HEK293 (cell line): ENCODE results near the gene IRX2.

ENCODE experiments used
- CTCF ChIA-PET: fragments of 350-600 bp; formaldehyde crosslinking; extraction: SDS; loops from one replicate; lab custom pipeline; 2021; ENCODE audit warnings: antibody characterized with exemption; lab: Yijun Ruan, JAX
- POLR2A ChIA-PET: fragments of 300-600 bp; formaldehyde crosslinking; extraction: SDS; loops from one replicate; lab custom pipeline; 2020; ENCODE audit warnings: antibody characterized with exemption, inconsistent platforms; lab: Yijun Ruan, JAX
- H3K27ac ChIP-seq: fragments of 200-500 bp; sonication (Bioruptor generic); 2 replicates; pipeline ENCODE4 v1.5.1; 2014; ENCODE audit warnings: low read depth, low read length, control low read depth, inconsistent platforms; ENCODE audit errors: extremely low read depth
- H3K36me3 ChIP-seq, 2 experiments: fragments of 200-500 bp in 1 of 2; sonication (Bioruptor generic) in 1 of 2; 1 replicate in 1 of 2; 2 replicates in 1 of 2; pipeline ENCODE4 v1.5.1; 2014 to 2017; ENCODE audit warnings: inconsistent platforms in 2 of 2, low read length in 2 of 2; ENCODE audit not compliant: control insufficient read depth in 2 of 2, insufficient read depth in 1 of 2
- H3K4me1 ChIP-seq: fragments of 200-500 bp; sonication (Bioruptor generic); 2 replicates; pipeline ENCODE4 v1.5.1; 2014; ENCODE audit warnings: mild to moderate bottlenecking, low read length, inconsistent platforms; ENCODE audit not compliant: control insufficient read depth, insufficient read depth
- H3K4me3 ChIP-seq: 2 replicates; pipeline ENCODE4 v1.5.1; 2011; ENCODE audit warnings: low read depth, mild to moderate bottlenecking, control low read depth, low read length, moderate library complexity
- H3K9me3 ChIP-seq: fragments of 200-500 bp; sonication (Bioruptor generic); 2 replicates; pipeline ENCODE4 v1.5.1; 2014; ENCODE audit warnings: low read depth, low read length, inconsistent platforms; ENCODE audit not compliant: control insufficient read depth, insufficient read depth
- GLIS2 ChIP-seq: fragments of 450-650 bp; formaldehyde crosslinking; IDR thresholded peaks from 2 replicates; pipeline ENCODE4 v1.5.1; 2016; ENCODE audit warnings: missing biosample characterization, missing genetic modification characterization
- HIC1 ChIP-seq: fragments of 450-650 bp; formaldehyde crosslinking; IDR thresholded peaks from 2 replicates; pipeline ENCODE4 v1.5.1; 2016; ENCODE audit warnings: missing biosample characterization, missing genetic modification characterization
- KLF16 ChIP-seq: fragments of 450-650 bp; formaldehyde crosslinking; IDR thresholded peaks from 2 replicates; pipeline ENCODE4 v1.5.1; 2017; ENCODE audit warnings: missing biosample characterization, missing genetic modification characterization
- PRDM6 ChIP-seq: fragments of 450-650 bp; formaldehyde crosslinking; IDR thresholded peaks from 2 replicates; pipeline ENCODE4 v1.5.1; 2017; ENCODE audit warnings: missing biosample characterization, missing genetic modification characterization
- SALL2 ChIP-seq: fragments of 450-650 bp; formaldehyde crosslinking; IDR thresholded peaks from 2 replicates; pipeline ENCODE4 v1.5.0; 2017; ENCODE audit warnings: missing biosample characterization, mild to moderate bottlenecking, missing genetic modification characterization, borderline replicate concordance
- SP2 ChIP-seq: fragments of 450-650 bp; formaldehyde crosslinking; IDR thresholded peaks from 2 replicates; pipeline ENCODE4 v1.5.1; 2016; ENCODE audit warnings: missing biosample characterization, missing genetic modification characterization
- SP3 ChIP-seq: fragments of 450-650 bp; formaldehyde crosslinking; IDR thresholded peaks from 2 replicates; pipeline ENCODE4 v1.5.1; 2016; ENCODE audit warnings: missing biosample characterization, missing genetic modification characterization
- SP7 ChIP-seq: fragments of 450-650 bp; formaldehyde crosslinking; IDR thresholded peaks from 2 replicates; pipeline ENCODE4 v1.5.1; 2016; ENCODE audit warnings: missing biosample characterization, missing genetic modification characterization
- ZFP37 ChIP-seq: fragments of 450-650 bp; formaldehyde crosslinking; IDR thresholded peaks from 2 replicates; pipeline ENCODE4 v1.5.1; 2016; ENCODE audit warnings: missing biosample characterization, missing genetic modification characterization
- ZNF2 ChIP-seq: fragments of 450-650 bp; formaldehyde crosslinking; IDR thresholded peaks from 2 replicates; pipeline ENCODE4 v1.5.1; 2016; ENCODE audit warnings: missing biosample characterization, missing genetic modification characterization
- ZNF292 ChIP-seq: fragments of 450-650 bp; formaldehyde crosslinking; IDR thresholded peaks from 2 replicates; pipeline ENCODE4 v1.5.1; 2016; ENCODE audit warnings: low read depth, missing biosample characterization, missing genetic modification characterization, borderline replicate concordance
- ZNF302 ChIP-seq: fragments of 450-650 bp; formaldehyde crosslinking; IDR thresholded peaks from 2 replicates; pipeline ENCODE4 v1.5.1; 2016; ENCODE audit warnings: missing biosample characterization, missing genetic modification characterization, low read depth
- ZNF398 ChIP-seq: fragments of 450-650 bp; formaldehyde crosslinking; IDR thresholded peaks from 2 replicates; pipeline ENCODE4 v1.5.1; 2017; ENCODE audit warnings: missing biosample characterization, missing genetic modification characterization
- ZNF423 ChIP-seq: fragments of 450-650 bp; formaldehyde crosslinking; IDR thresholded peaks from 2 replicates; pipeline ENCODE4 v1.5.1; 2016; ENCODE audit warnings: missing biosample characterization, missing genetic modification characterization
- ZNF514 ChIP-seq: fragments of 450-650 bp; formaldehyde crosslinking; IDR thresholded peaks from 2 replicates; pipeline ENCODE4 v1.5.1; 2016; ENCODE audit warnings: missing biosample characterization, missing genetic modification characterization
- ZNF529 ChIP-seq: fragments of 450-650 bp; formaldehyde crosslinking; IDR thresholded peaks from 2 replicates; pipeline ENCODE4 v1.5.1; 2017; ENCODE audit warnings: missing genetic modification characterization, missing biosample characterization; ENCODE audit not compliant: insufficient replicate concordance
- ZNF561 ChIP-seq: fragments of 450-650 bp; IDR thresholded peaks from 2 replicates; pipeline ENCODE4 v1.5.1; 2018; ENCODE audit warnings: missing biosample characterization, missing genetic modification characterization, borderline replicate concordance
- ZNF610 ChIP-seq: fragments of 450-650 bp; formaldehyde crosslinking; IDR thresholded peaks from 2 replicates; pipeline ENCODE4 v1.5.1; 2016; ENCODE audit warnings: missing biosample characterization, missing genetic modification characterization, borderline replicate concordance
- ZNF623 ChIP-seq: fragments of 450-650 bp; formaldehyde crosslinking; IDR thresholded peaks from 2 replicates; pipeline ENCODE4 v1.5.1; 2016; ENCODE audit warnings: missing biosample characterization, missing genetic modification characterization
- ZNF639 ChIP-seq: fragments of 450-650 bp; formaldehyde crosslinking; IDR thresholded peaks from 2 replicates; pipeline ENCODE4 v1.5.1; 2016; ENCODE audit warnings: missing biosample characterization, missing genetic modification characterization
- ZNF654 ChIP-seq: fragments of 450-650 bp; formaldehyde crosslinking; IDR thresholded peaks from 2 replicates; pipeline ENCODE4 v1.5.1; 2016; ENCODE audit warnings: low read depth, missing biosample characterization, missing genetic modification characterization
- ZNF677 ChIP-seq: fragments of 450-650 bp; IDR thresholded peaks from 2 replicates; pipeline ENCODE4 v1.5.0; 2018; ENCODE audit warnings: missing biosample characterization, mild to moderate bottlenecking, missing genetic modification characterization, moderate library complexity
- ZNF76 ChIP-seq: fragments of 450-650 bp; formaldehyde crosslinking; IDR thresholded peaks from 2 replicates; pipeline ENCODE4; 2016; ENCODE audit warnings: low read depth, missing biosample characterization, missing genetic modification characterization, borderline replicate concordance
- ZNF792 ChIP-seq: fragments of 450-650 bp; formaldehyde crosslinking; IDR thresholded peaks from 2 replicates; pipeline ENCODE4 v1.5.1; 2016; ENCODE audit warnings: missing biosample characterization, missing genetic modification characterization
- ZNF837 ChIP-seq: fragments of 450-650 bp; formaldehyde crosslinking; IDR thresholded peaks from 2 replicates; pipeline ENCODE4 v1.5.1; 2016; ENCODE audit warnings: missing biosample characterization, missing genetic modification characterization
- ZXDB ChIP-seq: fragments of 450-650 bp; formaldehyde crosslinking; IDR thresholded peaks from 2 replicates; pipeline ENCODE4 v1.5.1; 2016; ENCODE audit warnings: missing biosample characterization, missing genetic modification characterization

The IRX2 gene

GRCh38 chr5:2700876-2701275 lies 50.6 kb downstream of the IRX2 start (continued):
- TF ChIP-seq SP2 (no peak), HIC1 (tag by site-specific recombination) (no peak), ZNF398 (no peak), KLF16 (tag by site-specific recombination) (no peak), ZNF423 (tag by site-specific recombination) (no peak), PRDM6 (no peak), ZXDB (tag by site-specific recombination) (no peak)
- TF ChIP-seq, all 188 proteins: peak for 0

- Histone ChIP-seq H3K27ac (no peak overlapping the region), H3K4me3 (no peak overlapping the region), H3K36me3 (no peaks in the 10 kb centered on the region), H3K4me1 (no peaks in the 10 kb centered on the region), H3K9me3 (no peaks in the 10 kb centered on the region)
- ChIA-PET CTCF (no interaction called here), POLR2A (no interaction called here)
- TF ChIP-seq ZNF837 (tag by site-specific recombination) (no peak), ZNF654 (tag by site-specific recombination) (no peak), ZNF2 (tag by site-specific recombination) (no peak), ZNF302 (tag by site-specific recombination) (no peak), ZNF76 (tag by site-specific recombination) (no peak), ZNF561 (tag by site-specific recombination) (no peak), SP3 (tag by site-specific recombination) (no peak), GLIS2 (tag by site-specific recombination) (no peak), ZNF623 (tag by site-specific recombination) (no peak), ZNF610 (tag by site-specific recombination) (no peak), ZNF792 (tag by site-specific recombination) (no peak), ZNF514 (tag by site-specific recombination) (no peak), ZNF529 (no peak), ZNF639 (tag by site-specific recombination) (no peak), SALL2 (tag by site-specific recombination) (no peak), ZFP37 (tag by site-specific recombination) (no peak), ZNF292 (tag by site-specific recombination) (no peak), ZNF677 (tag by site-specific recombination) (no peak), SP7 (tag by site-specific recombination) (no peak)
Measured at GRCh38 chr5:2699686-2700085, 51.8 kb downstream of the IRX2 start.
